Psoas muscle (tissue), 8 donors: ENCODE results near the gene ZNF48. TPM values are rescaled to one million over a fixed set of nuclear protein-coding genes. Genes with fewer than 3 reads are reported as not detected.
A peak's percentile ranks its signal among the peaks of the same experiment; 100 is the strongest.

Experiments used
- ATAC-seq, 4 donors: fragments of 200-7000 bp; cut with Tn5 transposase; one replicate each; pipeline ENCODE4 v1.9.1; 2020; ENCODE audit warnings: moderate library complexity in 3 of 4, mild to moderate bottlenecking in 2 of 4
- DNase-seq, 2 donors: peaks; one replicate each; pipeline ENCODE4 v3.0.0-alpha.2; 2020
- H3K27ac ChIP-seq: fragments of 200-600 bp; one replicate; pipeline ENCODE4 v1.8.0; 2022
- H3K27me3 ChIP-seq, 3 donors: fragments of 200-600 bp in 1 of 3; one replicate each; pipeline versions ENCODE4 v1.6.1 to v1.8.0; 2013 to 2022; ENCODE audit warnings: low read length in 2 of 3, mild to moderate bottlenecking in 2 of 3, moderate library complexity in 1 of 3; ENCODE audit not compliant: insufficient read depth in 3 of 3
- H3K36me3 ChIP-seq, 2 donors: fragments of 200-600 bp in 1 of 2; one replicate each; pipeline versions ENCODE4 v1.6.1 to v1.8.0; 2013 to 2022; ENCODE audit warnings: low read depth in 1 of 2, mild to moderate bottlenecking in 1 of 2, moderate library complexity in 1 of 2; ENCODE audit not compliant: insufficient read depth in 1 of 2
- H3K4me1 ChIP-seq: fragments of 200-600 bp; one replicate; pipeline ENCODE4 v1.8.0; 2022
- H3K4me3 ChIP-seq: fragments of 200-600 bp; one replicate; pipeline ENCODE4 v1.8.0; 2022; ENCODE audit warnings: mild to moderate bottlenecking
- H3K9me3 ChIP-seq: fragments of 200-600 bp; one replicate; pipeline ENCODE4 v1.8.0; 2022
- WGBS, 3 donors: extraction: QIAGEN DNeasy Blood & Tissue Kit; methylation state at CpG; one replicate each; pipeline versions ENCODE4 v1.1.6 to v1.1.7; 2013; 5-methylcytosine and 5-hydroxymethylcytosine counted together
- intact Hi-C, 2 donors: fragments of 100-400 bp; cut with DNase I; formaldehyde crosslinking; loops; one replicate each; pipeline versions ENCODE4 v1.11.0 to v1.14.2; 2022
- polyA plus RNA-seq, 3 donors: library from polyadenylated mRNA; stranded (reverse); fragments of 200-250 nt; gene quantifications; one replicate each; pipeline ENCODE4 v1.2.3, GENCODE V29; 2013
- total RNA-seq, 4 donors: library from RNA; stranded (reverse); fragmentation: NEBNext Ultra II Directional in 2 of 4; extraction: Animal tissue kit (Norgen Biotek cat#: 25700) in 2 of 4; gene quantifications; one replicate each; pipeline versions ENCODE4 v1.2.1 to v1.2.4, GENCODE V29; 2021 to 2023
- TF ChIP-seq, protein P1 (sequence below): fragments of 200-600 bp; IDR thresholded peaks from one replicate; pipeline ENCODE4 v1.8.0; 2022; ENCODE audit warnings: antibody characterized with exemption
- donor health status: healthy with polysubstance abuse.
- donor health status: DM: no; HTN: no; CAD: no; lungs with moderate emphysema.
- donor health status: Bipolar disorder and iron deficiency.
- donor health status: healthy.
- donor health status: DM: yes; HTN: yes; CAD: no.
- donor health status: DM: no; HTN: no; CAD: no.
- donor health status: DM: no; HTN: no; CAD: no.
- donor health status: DM: yes; HTN: yes; CAD: no.

The ZNF48 gene
- total and polyA plus RNA-seq, 7 donors: 2.3 to 7.8 (median 5.2) TPM

DNA sequence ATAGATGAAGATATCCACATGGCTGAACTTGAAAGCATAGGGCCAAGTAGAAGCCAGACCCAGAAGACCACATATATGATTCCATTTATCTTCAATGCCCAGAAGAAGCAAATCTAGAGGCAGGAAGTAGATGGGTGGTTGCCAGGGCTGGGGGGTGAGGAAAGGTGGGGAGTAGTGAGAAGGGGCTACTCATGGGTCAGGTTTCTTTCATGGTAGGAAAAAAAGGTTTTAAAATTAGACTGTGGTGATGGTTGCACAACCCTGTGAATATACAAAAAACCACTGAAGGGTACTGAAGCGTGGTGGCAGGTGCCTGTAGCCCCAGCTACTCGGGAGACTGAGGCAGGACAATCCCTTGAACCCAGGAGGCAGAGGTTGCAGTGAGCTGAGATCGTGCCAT is 45.5 kb upstream of the ZNF48 start:
- WGBS, 3 donors: 75 to 87% (median 85%) methylated on average over 3 of the region's 3 CpGs
- Histone ChIP-seq H3K4me3 (no peak overlapping the region), H3K4me1 (peaks cover 30% of the 10 kb centered on the region), H3K27me3 (no peaks in the 10 kb centered on the region), H3K9me3 (no peaks in the 10 kb centered on the region), H3K27ac (no peak overlapping the region), H3K36me3 (peaks cover 0 to 42% of the 10 kb centered on the region in 2 donors)
- intact Hi-C loops: no loop called here
- peak in 1 of 2 donors; percentile 35 for DNase-seq
- TF ChIP-seq, protein P1, sequence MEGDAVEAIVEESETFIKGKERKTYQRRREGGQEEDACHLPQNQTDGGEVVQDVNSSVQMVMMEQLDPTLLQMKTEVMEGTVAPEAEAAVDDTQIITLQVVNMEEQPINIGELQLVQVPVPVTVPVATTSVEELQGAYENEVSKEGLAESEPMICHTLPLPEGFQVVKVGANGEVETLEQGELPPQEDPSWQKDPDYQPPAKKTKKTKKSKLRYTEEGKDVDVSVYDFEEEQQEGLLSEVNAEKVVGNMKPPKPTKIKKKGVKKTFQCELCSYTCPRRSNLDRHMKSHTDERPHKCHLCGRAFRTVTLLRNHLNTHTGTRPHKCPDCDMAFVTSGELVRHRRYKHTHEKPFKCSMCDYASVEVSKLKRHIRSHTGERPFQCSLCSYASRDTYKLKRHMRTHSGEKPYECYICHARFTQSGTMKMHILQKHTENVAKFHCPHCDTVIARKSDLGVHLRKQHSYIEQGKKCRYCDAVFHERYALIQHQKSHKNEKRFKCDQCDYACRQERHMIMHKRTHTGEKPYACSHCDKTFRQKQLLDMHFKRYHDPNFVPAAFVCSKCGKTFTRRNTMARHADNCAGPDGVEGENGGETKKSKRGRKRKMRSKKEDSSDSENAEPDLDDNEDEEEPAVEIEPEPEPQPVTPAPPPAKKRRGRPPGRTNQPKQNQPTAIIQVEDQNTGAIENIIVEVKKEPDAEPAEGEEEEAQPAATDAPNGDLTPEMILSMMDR: no peak
- no peak for ATAC-seq

GRCh38 chr16:30350134-30350871 is 44.9 kb upstream of the ZNF48 start:
- H3K27me3 ChIP-seq: no peaks in the 10 kb centered on the region
- intact Hi-C loops: no loop called here
- ATAC-seq: no peak
- H3K4me3 ChIP-seq: no peak overlapping the region
- WGBS, 3 donors: 76 to 86% (median 77%) methylated on average over 3 of the region's 3 CpGs
- H3K36me3 ChIP-seq: peaks cover 0 to 42% of the 10 kb centered on the region in 2 donors
- TF ChIP-seq, protein P1: no peak
- peaks cover 30% of the 10 kb centered on the region for H3K4me1 ChIP-seq
- H3K9me3 ChIP-seq: no peaks in the 10 kb centered on the region
- H3K27ac ChIP-seq: peak overlapping the region; percentile 97
- no peak for DNase-seq

- TF ChIP-seq, protein P1: no peak
- Histone ChIP-seq H3K27ac (peak overlapping the region; percentile 97), H3K9me3 (no peaks in the 10 kb centered on the region), H3K4me3 (no peak overlapping the region), H3K4me1 (peaks cover 36% of the 10 kb centered on the region), H3K27me3 (no peaks in the 10 kb centered on the region), H3K36me3 (peaks cover 0 to 42% of the 10 kb centered on the region in 2 donors)
- ATAC-seq (no peak), DNase-seq (peak in 1 of 2 donors; percentile 44)
- 87 to 93% (median 88%) methylated on average over 15 of the region's 15 CpGs for WGBS, 3 donors
- intact Hi-C loops: no loop called here
Observed at GRCh38 chr16:30351001-30351441, 44.2 kb upstream of the ZNF48 start.

DNA sequence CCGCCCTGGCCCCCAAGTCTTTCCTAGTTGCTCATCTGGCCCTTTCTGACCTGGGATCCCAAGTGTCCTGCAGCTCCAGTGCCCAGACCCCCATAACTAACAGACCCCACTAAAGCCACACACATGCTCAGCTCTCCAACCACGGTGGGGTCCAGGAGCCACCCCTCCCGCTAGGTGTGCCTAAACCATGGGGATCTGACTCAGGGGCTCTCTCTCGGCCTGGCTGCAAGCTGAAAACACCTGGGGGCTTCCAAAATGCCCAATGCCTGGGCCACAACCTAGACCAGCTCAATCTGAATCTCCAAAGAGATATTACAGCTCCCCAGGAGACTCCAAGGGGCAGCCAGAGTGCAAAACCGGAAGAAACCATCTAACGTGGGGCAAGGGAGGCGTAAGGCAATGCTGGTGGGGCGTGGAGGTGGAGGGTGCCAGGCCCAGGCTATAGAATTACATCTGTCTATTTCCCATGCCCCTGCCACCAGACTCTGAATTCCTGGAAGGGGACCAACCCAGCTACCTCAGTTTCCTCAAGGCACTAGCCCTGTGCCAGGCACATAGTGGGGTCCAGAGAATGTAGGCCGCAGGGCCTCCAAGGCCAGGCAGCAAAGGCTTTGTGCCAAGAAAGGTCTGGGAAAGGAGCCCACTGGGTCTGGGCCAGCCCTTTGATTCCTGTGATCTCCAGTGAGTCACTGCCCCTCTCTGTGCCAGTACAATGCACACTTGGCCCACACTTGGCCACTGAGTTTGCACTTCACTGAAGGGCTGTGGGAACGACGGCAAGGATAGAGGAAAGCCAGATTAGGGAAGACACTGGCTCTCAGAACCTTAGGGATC is 43.4 kb upstream of the ZNF48 start:
- Histone ChIP-seq H3K27me3 (no peaks in the 10 kb centered on the region), H3K9me3 (no peaks in the 10 kb centered on the region), H3K4me1 (peaks cover 44% of the 10 kb centered on the region), H3K36me3 (peaks cover 0 to 44% of the 10 kb centered on the region in 2 donors), H3K4me3 (no peak overlapping the region), H3K27ac (peak overlapping the region; percentile 97)
- 35 to 56% (median 45%) methylated on average over 11 of the region's 11 CpGs for WGBS, 3 donors
- DNase-seq (peak; percentile 89 to 92), ATAC-seq (peak; percentile 70 to 75 (median 74))
- intact Hi-C loops: no loop called here
- TF ChIP-seq, protein P1: no peak
